OCI-LY1 (cell line): ENCODE measurements around the gene KPNB1.

ENCODE experiments used
- H2AFZ ChIP-seq: fragments of 200-600 bp; sonication (generic), shearing (Covaris generic); 2 replicates; pipeline ENCODE4 v1.6.0; 2014; ENCODE audit warnings: antibody characterized with exemption, mild to moderate bottlenecking, low read length
- H3F3A ChIP-seq: fragments of 200-600 bp; sonication (generic), shearing (Covaris generic); 2 replicates; pipeline ENCODE4 v1.6.0; 2014; ENCODE audit warnings: mild to moderate bottlenecking, antibody characterized with exemption, low read length, moderate library complexity; ENCODE audit not compliant: insufficient read depth
- H3K27ac ChIP-seq: fragments of 200-600 bp; sonication (generic); 2 replicates; pipeline ENCODE4 v1.5.1; 2014; ENCODE audit warnings: low read length, mixed run types, mild to moderate bottlenecking, low read depth; ENCODE audit not compliant: poor library complexity, severe bottlenecking
- H3K27me3 ChIP-seq: fragments of 200-600 bp; sonication (generic); 2 replicates; pipeline ENCODE4 v1.6.0; 2014; ENCODE audit warnings: antibody characterized with exemption, mild to moderate bottlenecking, low read length, moderate library complexity; ENCODE audit not compliant: insufficient read depth
- H3K36me3 ChIP-seq: fragments of 200-600 bp; sonication (generic); 2 replicates; pipeline ENCODE4 v1.6.1; 2014; ENCODE audit warnings: mild to moderate bottlenecking, antibody characterized with exemption, low read length, moderate library complexity, mixed read lengths; ENCODE audit not compliant: insufficient read depth
- H3K4me1 ChIP-seq: fragments of 200-600 bp; sonication (generic); 2 replicates; pipeline ENCODE4 v1.5.1; 2014; ENCODE audit warnings: mild to moderate bottlenecking, low read length, moderate library complexity; ENCODE audit not compliant: insufficient read depth, severe bottlenecking
- H3K4me2 ChIP-seq: fragments of 200-600 bp; sonication (generic), shearing (Covaris generic); 2 replicates; pipeline ENCODE4 v1.6.1; 2014; ENCODE audit warnings: low read length
- H3K4me3 ChIP-seq: fragments of 200-600 bp; sonication (generic); 2 replicates; pipeline ENCODE4 v1.5.1; 2014; ENCODE audit warnings: low read length, low read depth, mild to moderate bottlenecking, mixed read lengths; ENCODE audit not compliant: poor library complexity, severe bottlenecking
- H3K79me2 ChIP-seq: fragments of 200-600 bp; shearing (Covaris generic); 2 replicates; pipeline ENCODE4 v1.6.1; 2016; ENCODE audit warnings: mixed run types, low read length, mixed read lengths; ENCODE audit not compliant: insufficient read depth
- H3K9ac ChIP-seq: fragments of 200-600 bp; sonication (generic), shearing (Covaris generic); 2 replicates; pipeline ENCODE4 v1.6.1; 2014; ENCODE audit warnings: mild to moderate bottlenecking, low read length, mixed read lengths
- H3K9me2 ChIP-seq: fragments of 200-600 bp; sonication (generic), shearing (Covaris generic); 2 replicates; pipeline ENCODE4 v1.6.1; 2014; ENCODE audit warnings: low read depth, mild to moderate bottlenecking, low read length, mixed read lengths
- H3K9me3 ChIP-seq: fragments of 200-600 bp; shearing (Covaris generic); 2 replicates; pipeline ENCODE4 v1.6.1; 2014; ENCODE audit warnings: low read length, mixed read lengths
- H4K20me1 ChIP-seq: fragments of 200-600 bp; sonication (generic), shearing (Covaris generic); 2 replicates; pipeline ENCODE4 v1.6.0; 2016; ENCODE audit warnings: mild to moderate bottlenecking, low read length; ENCODE audit not compliant: insufficient read depth
- EZH2 ChIP-seq: fragments of 200-600 bp; sonication (generic), shearing (Covaris generic); IDR thresholded peaks from 2 replicates; pipeline ENCODE4 v1.8.0; 2017; ENCODE audit warnings: borderline replicate concordance, mixed run types, mild to moderate bottlenecking, antibody characterized with exemption, low read length, moderate library complexity, mixed read lengths
- TF ChIP-seq, protein P1 (sequence below): fragments of 200-600 bp; sonication (generic), shearing (Covaris generic); IDR thresholded peaks from 2 replicates; pipeline ENCODE4 v1.5.1; 2017; ENCODE audit warnings: mild to moderate bottlenecking, antibody characterized with exemption, low read length, moderate library complexity, mixed read lengths

The KPNB1 gene

DNA sequence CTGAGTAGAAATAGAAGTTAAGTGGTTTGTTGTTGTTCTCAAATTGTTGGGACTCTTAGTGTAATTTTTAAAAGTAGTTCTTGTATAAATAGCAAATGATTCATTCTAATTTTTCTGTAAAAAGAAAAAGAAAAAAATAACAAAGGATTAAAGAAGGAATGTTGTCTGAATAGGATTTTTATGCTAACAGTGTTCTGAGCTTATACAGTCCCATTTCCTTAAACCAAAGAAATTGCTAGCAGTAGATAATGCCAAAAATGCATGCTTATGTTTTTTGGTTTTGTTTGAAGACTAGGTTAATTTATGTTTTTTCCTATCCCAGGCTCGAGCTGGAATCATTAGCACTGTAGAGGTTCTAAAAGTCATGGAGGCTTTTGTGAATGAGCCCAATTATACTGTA is 44.7 kb upstream of the KPNB1 start:
- H3K9me3 ChIP-seq = no peaks in the 10 kb centered on the region
- peak overlapping the region; percentile 60 for H3K27ac ChIP-seq
- H2AFZ ChIP-seq = no peak overlapping the region
- H4K20me1 ChIP-seq = no peaks in the 10 kb centered on the region
- no peak overlapping the region for H3K9ac ChIP-seq
- no peaks in the 10 kb centered on the region for H3K27me3 ChIP-seq
- TF ChIP-seq, protein P1, sequence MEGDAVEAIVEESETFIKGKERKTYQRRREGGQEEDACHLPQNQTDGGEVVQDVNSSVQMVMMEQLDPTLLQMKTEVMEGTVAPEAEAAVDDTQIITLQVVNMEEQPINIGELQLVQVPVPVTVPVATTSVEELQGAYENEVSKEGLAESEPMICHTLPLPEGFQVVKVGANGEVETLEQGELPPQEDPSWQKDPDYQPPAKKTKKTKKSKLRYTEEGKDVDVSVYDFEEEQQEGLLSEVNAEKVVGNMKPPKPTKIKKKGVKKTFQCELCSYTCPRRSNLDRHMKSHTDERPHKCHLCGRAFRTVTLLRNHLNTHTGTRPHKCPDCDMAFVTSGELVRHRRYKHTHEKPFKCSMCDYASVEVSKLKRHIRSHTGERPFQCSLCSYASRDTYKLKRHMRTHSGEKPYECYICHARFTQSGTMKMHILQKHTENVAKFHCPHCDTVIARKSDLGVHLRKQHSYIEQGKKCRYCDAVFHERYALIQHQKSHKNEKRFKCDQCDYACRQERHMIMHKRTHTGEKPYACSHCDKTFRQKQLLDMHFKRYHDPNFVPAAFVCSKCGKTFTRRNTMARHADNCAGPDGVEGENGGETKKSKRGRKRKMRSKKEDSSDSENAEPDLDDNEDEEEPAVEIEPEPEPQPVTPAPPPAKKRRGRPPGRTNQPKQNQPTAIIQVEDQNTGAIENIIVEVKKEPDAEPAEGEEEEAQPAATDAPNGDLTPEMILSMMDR = no peak
- no peak for TF ChIP-seq EZH2
- H3K9me2 ChIP-seq = no peaks in the 10 kb centered on the region
- H3K36me3 ChIP-seq = peaks cover 81% of the 10 kb centered on the region
- no peak overlapping the region for H3K4me3 ChIP-seq
- no peaks in the 10 kb centered on the region for H3K79me2 ChIP-seq
- H3F3A ChIP-seq = no peaks in the 10 kb centered on the region
- peaks cover 18% of the 10 kb centered on the region for H3K4me1 ChIP-seq
- no peak overlapping the region for H3K4me2 ChIP-seq

DNA sequence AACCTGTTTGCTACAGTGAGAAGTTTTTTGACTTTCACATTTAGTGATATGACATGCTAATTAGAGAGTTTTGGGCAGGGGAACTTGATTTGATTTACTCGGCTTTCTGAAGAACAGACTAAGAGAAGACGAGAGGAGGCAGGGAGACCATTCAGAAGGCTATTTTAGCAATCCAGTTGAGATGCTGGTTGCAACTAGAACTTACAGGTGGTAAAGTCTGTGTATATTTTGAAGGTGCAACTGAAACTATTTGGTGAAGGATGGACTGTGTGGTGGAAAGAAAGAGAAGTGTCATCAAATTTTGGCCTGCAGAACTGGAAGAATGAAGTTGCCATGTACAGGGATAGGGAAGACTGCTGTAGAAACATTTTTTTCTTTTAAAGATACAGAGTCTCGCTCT is 42.2 kb upstream of the KPNB1 start:
- no peak for TF ChIP-seq EZH2
- TF ChIP-seq, protein P1 = no peak
- H3K36me3 ChIP-seq = peaks cover 68% of the 10 kb centered on the region
- peaks cover 18% of the 10 kb centered on the region for H3K4me1 ChIP-seq

DNA sequence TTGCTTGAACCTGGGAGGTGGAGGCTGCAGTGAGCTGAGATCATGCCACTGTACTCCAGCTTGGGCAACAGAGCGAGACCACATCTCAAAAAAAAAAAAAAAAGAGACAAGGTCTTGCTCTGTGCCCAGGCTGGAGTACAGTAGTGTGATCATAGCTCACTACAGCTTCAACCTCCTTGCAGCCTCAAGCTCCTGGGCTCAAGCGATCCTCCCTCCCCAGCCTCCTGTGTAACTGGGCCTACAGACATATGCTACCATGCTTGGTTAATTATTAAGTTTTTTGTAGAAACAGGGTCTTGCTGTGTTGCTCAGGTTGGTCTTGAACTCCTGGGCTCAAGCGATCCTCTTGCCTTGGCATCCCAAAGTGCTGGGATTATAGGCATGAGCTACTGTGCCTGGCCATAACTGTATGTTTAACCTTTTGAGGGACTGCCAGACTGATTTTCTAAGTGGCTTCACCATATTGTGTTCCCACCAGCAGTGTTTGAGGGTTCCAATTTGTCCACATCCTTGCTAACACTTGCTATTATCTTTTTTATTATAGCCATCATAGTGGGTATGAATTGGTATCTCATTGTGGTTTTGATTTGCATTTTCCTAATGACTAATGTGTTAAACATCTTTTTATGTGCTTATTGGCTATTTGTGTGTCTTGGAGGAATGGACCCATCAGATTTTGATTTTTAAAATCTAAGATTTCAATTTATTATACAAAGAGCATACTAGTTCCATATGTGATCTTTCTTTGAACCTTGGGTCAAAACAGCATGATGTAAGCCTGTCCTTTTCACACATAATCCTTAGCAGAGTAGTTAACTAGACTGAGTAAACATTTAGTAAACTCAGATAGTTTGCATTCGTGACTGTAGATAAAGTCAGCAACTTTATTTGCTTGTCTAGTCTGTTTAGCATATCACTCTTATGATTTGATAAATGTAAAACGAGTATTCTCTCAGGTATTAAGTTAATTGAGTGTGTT is 38.1 kb upstream of the KPNB1 start:
- peaks cover 55% of the 10 kb centered on the region for H3K36me3 ChIP-seq
- H3K9me2 ChIP-seq = no peaks in the 10 kb centered on the region
- H3F3A ChIP-seq = no peaks in the 10 kb centered on the region
- H2AFZ ChIP-seq = no peak overlapping the region
- H3K4me1 ChIP-seq = no peaks in the 10 kb centered on the region
- no peaks in the 10 kb centered on the region for H3K27me3 ChIP-seq
- H3K9me3 ChIP-seq = no peaks in the 10 kb centered on the region
- TF ChIP-seq, protein P1 = no peak
- no peak for TF ChIP-seq EZH2
- no peak overlapping the region for H3K4me2 ChIP-seq
- H3K79me2 ChIP-seq = no peaks in the 10 kb centered on the region
- no peak overlapping the region for H3K4me3 ChIP-seq
- H3K27ac ChIP-seq = no peak overlapping the region
- H3K9ac ChIP-seq = no peak overlapping the region
- H4K20me1 ChIP-seq = no peaks in the 10 kb centered on the region

More for the DNA sequence above, 42.2 kb upstream of the KPNB1 start:
- Histone ChIP-seq H3K9ac (no peak overlapping the region), H3K27me3 (no peaks in the 10 kb centered on the region), H3K9me3 (no peaks in the 10 kb centered on the region), H4K20me1 (no peaks in the 10 kb centered on the region), H3F3A (no peaks in the 10 kb centered on the region), H3K4me3 (no peak overlapping the region), H2AFZ (no peak overlapping the region), H3K4me2 (no peak overlapping the region), H3K27ac (no peak overlapping the region), H3K9me2 (no peaks in the 10 kb centered on the region), H3K79me2 (no peaks in the 10 kb centered on the region)
